ENCODE results near the gene REG1A.

Gene REG1A

GRCh38 chr2:79120194-79120713 lies at the start of gene REG1A:
Gene REG1A, plus strand, starts transcription at chr2:79120488. Its CDS starts 374 bp downstream, at chr2:79120862.
- H3K36me3 Mint-ChIP-seq (ENCODE audit: low read depth) = no peaks in the 10 kb centered on the region
- no peak for TF ChIP-seq CTCF (IDR thresholded peaks at IDR 0.05; ENCODE audit: unreplicated experiment in 3 of 3)

GRCh38 chr2:79071078-79071477 lies 49.2 kb upstream of the REG1A start:
- no peak overlapping the region for H3K27ac Mint-ChIP-seq
- H3K36me3 Mint-ChIP-seq (ENCODE audit: low read depth) = no peaks in the 10 kb centered on the region
- no peak for TF ChIP-seq CTCF (IDR thresholded peaks at IDR 0.05; ENCODE audit: unreplicated experiment in 3 of 3)
- no peaks in the 10 kb centered on the region for H3K4me1 Mint-ChIP-seq
- H3K4me3 Mint-ChIP-seq = no peak overlapping the region
- H3K27me3 Mint-ChIP-seq (ENCODE audit: low read depth) = no peaks in the 10 kb centered on the region
- H3K9me3 Mint-ChIP-seq = no peaks in the 10 kb centered on the region

More at GRCh38 chr2:79120194-79120713, at the start of gene REG1A:
- H3K4me3 Mint-ChIP-seq = no peak within 1 kb of the TSS
- H3K4me1 Mint-ChIP-seq = no peaks in the 10 kb centered on the region
- no peak within 1 kb of the TSS for H3K27ac Mint-ChIP-seq
- no peaks in the 10 kb centered on the region for H3K9me3 Mint-ChIP-seq
- H3K27me3 Mint-ChIP-seq (ENCODE audit: low read depth) = no peaks in the 10 kb centered on the region

- peaks cover 4% of the 10 kb centered on the region for H3K27me3 Mint-ChIP-seq (ENCODE audit: low read depth)
- no peak overlapping the region for H3K27ac Mint-ChIP-seq
- no peak overlapping the region for H3K4me3 Mint-ChIP-seq
- H3K36me3 Mint-ChIP-seq (ENCODE audit: low read depth) = no peaks in the 10 kb centered on the region
- H3K9me3 Mint-ChIP-seq = no peaks in the 10 kb centered on the region
- TF ChIP-seq CTCF (IDR thresholded peaks at IDR 0.05; ENCODE audit: unreplicated experiment in 3 of 3) = no peak
- H3K4me1 Mint-ChIP-seq = no peaks in the 10 kb centered on the region
Observed at GRCh38 chr2:79082987-79083386, 37.3 kb upstream of the REG1A start.

- no peak for TF ChIP-seq CTCF (IDR thresholded peaks at IDR 0.05; ENCODE audit: unreplicated experiment in 3 of 3)
Observed at GRCh38 chr2:79083597-79084251, 36.6 kb upstream of the REG1A start.

GRCh38 chr2:79084495-79085135 lies 35.7 kb upstream of the REG1A start:
- no peak for TF ChIP-seq CTCF (IDR thresholded peaks at IDR 0.05; ENCODE audit: unreplicated experiment in 3 of 3)
- H3K27ac Mint-ChIP-seq = no peak overlapping the region
- no peaks in the 10 kb centered on the region for H3K36me3 Mint-ChIP-seq (ENCODE audit: low read depth)
- H3K4me3 Mint-ChIP-seq = no peak overlapping the region
- peaks cover 7% of the 10 kb centered on the region for H3K27me3 Mint-ChIP-seq (ENCODE audit: low read depth)
- H3K4me1 Mint-ChIP-seq = no peaks in the 10 kb centered on the region
- H3K9me3 Mint-ChIP-seq = no peaks in the 10 kb centered on the region

More at GRCh38 chr2:79083597-79084251, 36.6 kb upstream of the REG1A start:
- H3K27ac Mint-ChIP-seq = no peak overlapping the region
- H3K27me3 Mint-ChIP-seq (ENCODE audit: low read depth) = peaks cover 7% of the 10 kb centered on the region
- no peaks in the 10 kb centered on the region for H3K9me3 Mint-ChIP-seq
- no peaks in the 10 kb centered on the region for H3K4me1 Mint-ChIP-seq
- H3K4me3 Mint-ChIP-seq = no peak overlapping the region
- no peaks in the 10 kb centered on the region for H3K36me3 Mint-ChIP-seq (ENCODE audit: low read depth)
